ENCODE results near the gene NUP43.

DNA sequence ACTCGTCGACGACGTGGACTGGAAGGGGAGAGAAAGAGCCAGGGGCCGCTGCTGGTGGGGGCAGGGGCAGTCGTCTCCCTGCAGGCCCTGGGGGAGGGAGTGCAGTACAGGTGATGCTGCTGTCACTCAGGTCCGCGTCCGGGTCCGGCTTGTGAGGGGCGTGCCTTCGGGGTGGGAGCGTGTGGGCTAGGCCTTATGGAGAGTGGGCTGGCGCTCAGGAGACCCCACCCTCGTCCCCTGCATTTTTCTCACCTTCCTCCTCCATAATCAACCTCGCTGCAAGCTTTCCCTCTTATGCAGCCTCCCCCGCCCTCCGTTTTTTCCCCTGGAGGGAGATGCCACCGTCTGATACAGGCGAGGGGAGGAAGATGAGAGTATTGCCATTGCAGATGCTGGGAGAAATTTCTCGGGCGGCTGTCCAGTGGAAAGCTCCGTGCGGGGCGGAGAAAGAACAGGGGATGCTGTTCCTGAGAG is 3.8 kb upstream of the NUP43 start:
- TF ChIP-seq, protein P1, sequence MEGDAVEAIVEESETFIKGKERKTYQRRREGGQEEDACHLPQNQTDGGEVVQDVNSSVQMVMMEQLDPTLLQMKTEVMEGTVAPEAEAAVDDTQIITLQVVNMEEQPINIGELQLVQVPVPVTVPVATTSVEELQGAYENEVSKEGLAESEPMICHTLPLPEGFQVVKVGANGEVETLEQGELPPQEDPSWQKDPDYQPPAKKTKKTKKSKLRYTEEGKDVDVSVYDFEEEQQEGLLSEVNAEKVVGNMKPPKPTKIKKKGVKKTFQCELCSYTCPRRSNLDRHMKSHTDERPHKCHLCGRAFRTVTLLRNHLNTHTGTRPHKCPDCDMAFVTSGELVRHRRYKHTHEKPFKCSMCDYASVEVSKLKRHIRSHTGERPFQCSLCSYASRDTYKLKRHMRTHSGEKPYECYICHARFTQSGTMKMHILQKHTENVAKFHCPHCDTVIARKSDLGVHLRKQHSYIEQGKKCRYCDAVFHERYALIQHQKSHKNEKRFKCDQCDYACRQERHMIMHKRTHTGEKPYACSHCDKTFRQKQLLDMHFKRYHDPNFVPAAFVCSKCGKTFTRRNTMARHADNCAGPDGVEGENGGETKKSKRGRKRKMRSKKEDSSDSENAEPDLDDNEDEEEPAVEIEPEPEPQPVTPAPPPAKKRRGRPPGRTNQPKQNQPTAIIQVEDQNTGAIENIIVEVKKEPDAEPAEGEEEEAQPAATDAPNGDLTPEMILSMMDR (IDR thresholded peaks at IDR 0.05): no peak
- TF ChIP-seq POLR2A (IDR thresholded peaks at IDR 0.05): no peak
